ENCODE results near the gene ASTN2. TPM values are rescaled to one million over a fixed set of nuclear protein-coding genes. Genes with fewer than 3 reads are reported as not detected.

ASTN2 gene
- total and polyA plus RNA-seq, 4 donors, result 0.57 to 2.9 (median 1.4) TPM

GRCh38 chr9:116849721-116850120, 565.1 kb downstream of the ASTN2 start:
- 49% methylated on average over 3 of the region's 3 CpGs for WGBS
- Histone ChIP-seq H3K36me3 (ENCODE audit: control insufficient read depth in 4 of 4, insufficient read depth in 3 of 4, low read depth in 1 of 4, low read length in 3 of 4) (no peaks in the 10 kb centered on the region), H3K27me3 (ENCODE audit: control insufficient read depth in 4 of 4, insufficient read depth in 4 of 4, low read length in 3 of 4) (peaks cover 0 to 8% (median 0%) of the 10 kb centered on the region in 4 donors)

GRCh38 chr9:116844621-116845020, 570.2 kb downstream of the ASTN2 start:
- H3K36me3 ChIP-seq (ENCODE audit: control insufficient read depth in 4 of 4, insufficient read depth in 3 of 4, low read depth in 1 of 4, low read length in 3 of 4), result no peaks in the 10 kb centered on the region
- H3K9ac ChIP-seq (ENCODE audit: low read depth in 1 of 2, low read length in 2 of 2), result no peak overlapping the region
- no peak overlapping the region for H3K27ac ChIP-seq (ENCODE audit: low read depth in 1 of 2, low read length in 2 of 2)
- peaks cover 0 to 8% (median 0%) of the 10 kb centered on the region in 4 donors for H3K27me3 ChIP-seq (ENCODE audit: control insufficient read depth in 4 of 4, insufficient read depth in 4 of 4, low read length in 3 of 4)
- H3K4me3 ChIP-seq (ENCODE audit: low read depth in 1 of 3, low read length in 3 of 3), result no peak overlapping the region
- DNase-seq (ENCODE audit: low spot score), result no peak
- TF ChIP-seq REST (IDR thresholded peaks at IDR 0.05), result no peak
- TF ChIP-seq FOXA2 (IDR thresholded peaks at IDR 0.05), result no peak
- TF ChIP-seq ATF3 (IDR thresholded peaks at IDR 0.05), result no peak
- no peak for TF ChIP-seq CTCF (IDR thresholded peaks at IDR 0.05; ENCODE audit: low read depth, low read length, missing input control)
- TF ChIP-seq HNF4G (IDR thresholded peaks at IDR 0.05), result no peak
- TF ChIP-seq SP1 (IDR thresholded peaks at IDR 0.05), result no peak
- TF ChIP-seq HNF4A (conservative IDR thresholded peaks at IDR 0.05), result no peak
- TF ChIP-seq TAF1 (conservative IDR thresholded peaks at IDR 0.05), result no peak
- no peak for TF ChIP-seq RXRA (IDR thresholded peaks at IDR 0.05)
- no peaks in the 10 kb centered on the region for H3K4me1 ChIP-seq (ENCODE audit: control insufficient read depth in 4 of 4, insufficient read depth in 4 of 4, low read length in 3 of 4)
- peaks cover 0 to 2% (median 0%) of the 10 kb centered on the region in 4 donors for H3K9me3 ChIP-seq (ENCODE audit: control insufficient read depth in 4 of 4, low read length in 3 of 4)

More at GRCh38 chr9:116849721-116850120, 565.1 kb downstream of the ASTN2 start:
- Histone ChIP-seq H3K4me1 (ENCODE audit: control insufficient read depth in 4 of 4, insufficient read depth in 4 of 4, low read length in 3 of 4) (peaks cover 0 to 1% (median 0%) of the 10 kb centered on the region in 4 donors), H3K9me3 (ENCODE audit: control insufficient read depth in 4 of 4, low read length in 3 of 4) (no peaks in the 10 kb centered on the region), H3K27ac (ENCODE audit: low read depth in 1 of 2, low read length in 2 of 2) (no peak overlapping the region), H3K4me3 (ENCODE audit: low read depth in 1 of 3, low read length in 3 of 3) (no peak overlapping the region), H3K9ac (ENCODE audit: low read depth in 1 of 2, low read length in 2 of 2) (no peak overlapping the region)
- no peak for TF ChIP-seq RAD21 (IDR thresholded peaks at IDR 0.05)
- TF ChIP-seq YY1 (IDR thresholded peaks at IDR 0.05), result no peak
- no peak for TF ChIP-seq GABPA (IDR thresholded peaks at IDR 0.05 in 1 of 2, conservative IDR thresholded peaks at IDR 0.05 in 1 of 2)
- TF ChIP-seq REST (IDR thresholded peaks at IDR 0.05), result no peak
- TF ChIP-seq ZBTB33 (IDR thresholded peaks at IDR 0.05), result no peak
- no peak for TF ChIP-seq FOXA2 (IDR thresholded peaks at IDR 0.05)
- TF ChIP-seq MAX (IDR thresholded peaks at IDR 0.05), result no peak
- no peak for TF ChIP-seq SP1 (IDR thresholded peaks at IDR 0.05)
- no peak for TF ChIP-seq RXRA (IDR thresholded peaks at IDR 0.05)
- no peak for TF ChIP-seq FOXA1 (IDR thresholded peaks at IDR 0.05)
- DNase-seq (ENCODE audit: low spot score), result no peak

All from liver (tissue), 9 donors.